GM12892 (cell line): ENCODE data around the gene ZNF446.

ENCODE experiments used
- POLR2A ChIP-seq: IDR thresholded peaks from 2 replicates; pipeline ENCODE4 v1.6.1; 2011; ENCODE audit warnings: low read depth, low read length, control low read depth
- TAF1 ChIP-seq: IDR thresholded peaks from 2 replicates; pipeline ENCODE4 v1.6.1; 2011; ENCODE audit warnings: low read depth, mild to moderate bottlenecking, control low read depth, low read length, borderline replicate concordance

GRCh38 chr19:58498316-58499020 is 22.3 kb downstream of the ZNF446 start:
- no peak for TF ChIP-seq TAF1
- TF ChIP-seq POLR2A: no peak
